IPS DF 4.7 (cell line): ENCODE results near the gene APOBEC3B.
"Not testable (repeated sequence)": the region's sequence is repeated elsewhere in the genome, so short reads cannot be mapped to it uniquely, and the experiment has no call there.

Experiments used
- DNase-seq: peaks from one replicate; pipeline ENCODE4 v3.0.0-alpha.2; 2013; ENCODE audit warnings: low spot score; ENCODE audit errors: extremely low read depth

Gene APOBEC3B

GRCh38 chr22:38981992-38982927 is at the start of gene APOBEC3B:
TSS of gene APOBEC3B (plus strand) at chr22:38982347. CDS start at chr22:38982454, 107 bp downstream.
- DNase-seq, result no peak

- DNase-seq, result no peak
Observed at GRCh38 chr22:38935023-38935422, 47.1 kb upstream of the APOBEC3B start.

GRCh38 chr22:38935616-38936015 is 46.5 kb upstream of the APOBEC3B start:
- no peak for DNase-seq

- DNase-seq, result no peak
Observed at GRCh38 chr22:38936562-38936961, 45.6 kb upstream of the APOBEC3B start.

- DNase-seq, result no peak
Observed at GRCh38 chr22:38937036-38937435, 45.1 kb upstream of the APOBEC3B start.

GRCh38 chr22:38937541-38937940 is 44.6 kb upstream of the APOBEC3B start:
- DNase-seq, result no peak

GRCh38 chr22:38938221-38938620 is 43.9 kb upstream of the APOBEC3B start:
- DNase-seq, result no peak

- no peak for DNase-seq
Observed at GRCh38 chr22:38938925-38939324, 43.2 kb upstream of the APOBEC3B start.

GRCh38 chr22:38940811-38941384 is 41.2 kb upstream of the APOBEC3B start:
- DNase-seq, result no peak

- DNase-seq, result no peak
Observed at GRCh38 chr22:38941488-38941987, 40.6 kb upstream of the APOBEC3B start.

GRCh38 chr22:38942702-38943101 is 39.4 kb upstream of the APOBEC3B start:
- no peak for DNase-seq

GRCh38 chr22:38943201-38943600 is 38.9 kb upstream of the APOBEC3B start:
- DNase-seq, result no peak

- DNase-seq, result no peak
Observed at GRCh38 chr22:38943882-38944281, 38.3 kb upstream of the APOBEC3B start.

- DNase-seq, result no peak
Observed at GRCh38 chr22:38944653-38945052, 37.5 kb upstream of the APOBEC3B start.

GRCh38 chr22:38945706-38946338 is 36.3 kb upstream of the APOBEC3B start:
- not testable (repeated sequence) for DNase-seq

GRCh38 chr22:38946771-38947170 is 35.4 kb upstream of the APOBEC3B start:
- DNase-seq, result no peak

GRCh38 chr22:38947321-38948140 is 34.6 kb upstream of the APOBEC3B start:
- DNase-seq, result no peak

GRCh38 chr22:38948181-38948940 is 33.8 kb upstream of the APOBEC3B start:
- no peak for DNase-seq

GRCh38 chr22:38949889-38950405 is 32.2 kb upstream of the APOBEC3B start:
- DNase-seq, result no peak
